NCI-H1436 (cell line): Measurements from ENCODE around the gene OR51G1.
"Not testable (repeated sequence)": the region's sequence is repeated elsewhere in the genome, so short reads cannot be mapped to it uniquely, and the experiment has no call there.

ENCODE experiments used
- DNase-seq: peaks from one replicate; lab custom pipeline; 2025; lab: John Stamatoyannopoulos, UW

OR51G1 gene, protein sequence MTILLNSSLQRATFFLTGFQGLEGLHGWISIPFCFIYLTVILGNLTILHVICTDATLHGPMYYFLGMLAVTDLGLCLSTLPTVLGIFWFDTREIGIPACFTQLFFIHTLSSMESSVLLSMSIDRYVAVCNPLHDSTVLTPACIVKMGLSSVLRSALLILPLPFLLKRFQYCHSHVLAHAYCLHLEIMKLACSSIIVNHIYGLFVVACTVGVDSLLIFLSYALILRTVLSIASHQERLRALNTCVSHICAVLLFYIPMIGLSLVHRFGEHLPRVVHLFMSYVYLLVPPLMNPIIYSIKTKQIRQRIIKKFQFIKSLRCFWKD

DNA sequence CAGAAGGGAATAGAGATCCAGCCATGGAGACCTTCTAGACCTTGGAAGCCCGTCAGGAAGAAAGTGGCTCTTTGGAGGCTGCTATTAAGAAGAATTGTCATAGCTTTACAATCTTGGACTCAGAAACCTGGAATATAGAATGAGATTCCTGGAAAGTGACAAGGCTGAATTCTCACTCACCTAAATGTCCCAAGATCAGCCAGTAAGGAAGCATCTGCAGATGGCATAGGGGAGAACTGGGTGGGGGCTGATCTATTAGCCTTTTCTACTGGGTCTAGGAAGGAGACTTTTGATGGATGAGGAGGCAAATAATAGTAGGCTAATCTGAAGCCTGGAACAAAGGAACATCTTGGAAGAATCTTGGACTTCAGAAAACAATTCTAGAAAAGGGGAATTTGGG lies at the start of gene OR51G1:
TSS of gene OR51G1 (minus strand) at position 101 of the 400 bp plus-strand sequence. CDS start at position 101, 0 bp downstream.
- DNase-seq: no peak

- DNase-seq: no peak
Measured at GRCh38 chr11:4962816-4963215, 38.7 kb upstream of the OR51G1 start.

- DNase-seq: no peak
Measured at GRCh38 chr11:4960877-4961276, 36.7 kb upstream of the OR51G1 start.

- no peak for DNase-seq
Measured at GRCh38 chr11:4957396-4957795, 33.3 kb upstream of the OR51G1 start.

GRCh38 chr11:4955613-4956012 lies 31.5 kb upstream of the OR51G1 start, which contains the start of gene OR51A2:
TSS of gene OR51A2 (minus strand) at chr11:4955713. CDS start at chr11:4955713, 0 bp downstream.
- DNase-seq: not testable (repeated sequence)

DNA sequence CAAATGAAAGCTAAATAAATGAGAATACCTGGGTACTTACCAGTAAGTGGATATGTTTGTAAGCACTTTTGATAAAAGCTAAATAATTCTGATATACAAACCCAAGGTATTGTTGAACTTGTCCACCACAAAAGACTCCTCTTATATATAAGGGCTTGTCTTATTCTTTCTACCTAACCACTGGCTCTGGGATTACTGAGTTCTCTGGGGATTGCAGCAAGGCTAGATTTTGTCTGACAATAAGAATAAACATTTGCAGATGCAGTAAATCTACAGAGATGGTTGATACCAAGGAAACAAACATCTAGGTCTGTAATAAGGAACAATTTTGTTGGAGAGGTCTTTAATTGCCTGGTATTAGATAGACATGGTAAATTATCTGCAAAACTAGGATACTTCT lies 23.4 kb upstream of the OR51G1 start, which contains the start of gene OR51A4:
TSS of gene OR51A4 (minus strand) at position 101 of the 400 bp plus-strand sequence. CDS start 505 bp downstream, outside the sequence.
- DNase-seq: no peak

DNA sequence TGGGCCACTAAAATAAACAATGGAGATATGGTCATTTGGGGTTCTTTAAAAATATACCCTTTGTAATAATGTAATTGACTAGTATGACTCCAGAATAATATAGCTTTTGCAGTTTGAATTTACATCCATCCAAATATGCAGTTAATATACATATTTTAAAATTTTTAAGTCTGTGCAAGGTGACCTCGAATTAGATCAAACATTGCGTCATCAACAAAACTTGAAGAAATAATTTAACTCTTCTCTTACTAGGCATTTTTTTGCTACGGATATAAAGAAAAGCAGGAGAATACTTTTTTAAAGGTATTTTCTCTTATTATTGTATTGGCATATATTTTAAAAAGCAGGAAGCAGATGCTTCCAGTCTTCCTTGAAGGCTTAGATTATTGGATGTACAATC lies 12.6 kb upstream of the OR51G1 start:
- no peak for DNase-seq

- DNase-seq: no peak
Measured at GRCh38 chr11:4932751-4933150, 8.6 kb upstream of the OR51G1 start.

DNA sequence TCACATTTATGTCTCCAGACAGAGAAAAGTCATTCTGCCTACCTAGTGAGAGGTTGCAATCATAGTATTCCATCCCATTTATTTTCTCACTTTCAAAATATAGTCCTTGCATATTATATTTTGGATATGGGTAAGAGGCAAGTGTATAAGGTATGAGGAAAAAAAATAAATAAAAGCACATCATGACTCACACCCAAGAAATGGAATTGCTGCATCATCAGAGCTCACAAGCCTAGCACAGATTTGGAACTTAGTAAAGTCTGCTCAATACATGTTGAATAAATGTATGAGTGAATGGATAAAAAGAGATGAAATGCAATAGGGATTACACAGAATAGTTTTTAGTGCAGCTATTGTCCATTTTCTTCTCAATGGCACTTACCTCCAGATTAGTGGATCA lies 2.5 kb upstream of the OR51G1 start:
- DNase-seq: no peak

DNA sequence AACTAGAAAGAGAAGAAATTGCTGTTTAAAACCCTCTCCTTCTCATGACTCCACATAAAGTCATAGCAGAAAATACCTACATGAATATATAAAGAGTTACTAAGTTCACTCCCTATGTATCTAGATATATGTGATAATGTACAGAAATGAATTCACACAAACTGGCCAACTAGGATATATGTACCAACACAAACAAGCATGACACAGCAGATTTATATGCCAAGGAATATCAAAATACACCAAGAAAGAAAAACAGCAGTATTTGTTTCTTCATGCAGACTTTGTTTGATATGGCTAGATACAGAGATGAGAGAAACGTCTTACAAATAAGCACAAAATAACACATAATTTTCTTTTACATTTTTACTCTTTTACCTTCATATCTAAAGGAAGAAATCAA lies 1.8 kb downstream of the OR51G1 start:
- no peak for DNase-seq

GRCh38 chr11:4921796-4922195 lies 2.3 kb downstream of the OR51G1 start:
- no peak for DNase-seq

DNA sequence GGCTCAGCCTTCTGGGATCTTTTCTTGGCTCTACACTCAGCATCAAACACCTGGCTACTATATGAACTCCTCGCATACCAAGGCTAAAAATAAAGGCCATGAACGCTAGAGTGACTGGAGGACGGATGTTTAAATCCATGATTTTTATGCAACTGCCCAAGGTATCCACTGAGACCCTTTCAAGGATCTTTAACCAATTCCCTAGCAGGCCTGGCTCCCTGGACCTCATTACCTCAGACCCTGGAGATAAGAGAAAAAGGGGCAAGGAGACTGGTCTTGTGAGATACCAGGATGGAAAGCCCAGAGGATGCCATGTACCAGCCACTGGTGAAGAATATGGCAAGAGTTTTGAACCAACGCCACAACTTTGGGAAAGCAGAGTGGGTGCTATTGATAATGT lies 4.9 kb downstream of the OR51G1 start, which contains the start of gene OR51G2:
TSS of gene OR51G2 (minus strand) at position 101 of the 400 bp plus-strand sequence. CDS start 3,687 bp downstream, outside the sequence.
- no peak for DNase-seq

- no peak for DNase-seq
Measured at GRCh38 chr11:4916581-4916980, 7.6 kb downstream of the OR51G1 start.

DNA sequence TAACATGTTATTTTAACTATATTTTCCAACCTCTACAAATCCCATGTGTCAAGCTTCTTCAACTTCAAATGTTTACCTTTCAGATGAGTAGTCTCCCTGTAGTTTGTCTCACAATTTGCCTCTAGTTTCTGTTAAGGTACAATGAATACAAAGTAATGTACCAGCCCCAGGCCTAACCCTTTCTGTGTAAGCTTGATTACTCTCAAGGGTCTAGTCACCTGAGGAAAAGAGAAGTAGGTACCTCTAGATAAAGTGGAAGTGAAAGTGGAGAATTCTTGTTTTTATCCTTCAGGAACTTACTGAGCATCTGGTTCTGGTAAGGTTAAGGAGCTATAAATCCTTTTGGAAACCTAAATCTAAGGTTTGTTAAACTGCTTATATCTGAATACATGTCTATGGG lies 20.7 kb downstream of the OR51G1 start, which contains the start of gene OR51A7:
TSS of gene OR51A7 (plus strand) at position 300 of the 400 bp plus-strand sequence. CDS start 3,587 bp downstream, outside the sequence.
- no peak for DNase-seq

- DNase-seq: no peak
Measured at GRCh38 chr11:4891996-4892640, 32.0 kb downstream of the OR51G1 start.

GRCh38 chr11:4890279-4890678 lies 33.9 kb downstream of the OR51G1 start:
- no peak for DNase-seq

DNA sequence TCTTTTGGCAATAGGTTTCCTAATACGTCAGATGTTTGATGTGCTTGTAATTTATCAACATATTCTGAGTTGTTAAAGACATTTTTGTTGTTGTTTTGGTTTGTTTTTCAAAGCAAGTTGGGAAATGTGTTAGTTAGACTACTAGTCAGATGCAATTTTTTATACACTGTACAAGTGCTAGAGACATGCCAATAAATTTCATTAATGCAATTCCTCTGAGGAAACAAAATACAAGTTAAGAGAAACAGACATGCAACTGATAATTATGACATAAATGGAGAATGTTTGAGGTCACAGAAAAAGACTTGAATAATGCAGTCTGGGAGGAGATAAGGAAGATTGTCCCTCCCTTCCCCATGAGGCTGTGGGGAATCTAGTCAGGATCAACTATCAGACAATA lies 36.5 kb downstream of the OR51G1 start:
- no peak for DNase-seq

DNA sequence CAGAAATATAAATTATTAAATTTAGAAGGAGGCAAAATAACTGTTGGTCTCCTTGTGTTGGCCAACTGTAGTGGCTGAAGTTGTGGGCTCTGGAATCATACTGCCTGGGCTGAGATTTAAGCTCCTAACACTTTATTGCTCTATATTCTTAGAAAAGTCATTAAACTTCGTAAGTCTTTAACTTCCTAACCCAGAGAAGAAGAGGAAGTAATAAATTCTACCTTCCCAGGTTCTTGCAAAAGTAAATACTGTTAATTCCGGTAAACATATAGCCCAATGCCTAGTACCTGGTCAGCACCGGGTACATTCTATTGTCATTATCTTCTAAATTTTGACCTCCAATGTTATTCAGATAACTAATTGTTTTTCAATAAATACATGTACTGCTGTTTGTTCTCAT lies 38.0 kb downstream of the OR51G1 start:
- no peak for DNase-seq

- DNase-seq: no peak
Measured at GRCh38 chr11:4884361-4884760, 39.8 kb downstream of the OR51G1 start.

- no peak for DNase-seq
Measured at GRCh38 chr11:4882543-4882942, 41.6 kb downstream of the OR51G1 start.

GRCh38 chr11:4881860-4882500 lies 42.2 kb downstream of the OR51G1 start, which contains the start of gene OR51T1:
TSS of gene OR51T1 (plus strand) at chr11:4881900. CDS start at chr11:4881900, 0 bp downstream.
- DNase-seq: no peak

GRCh38 chr11:4881188-4881587 lies 43.0 kb downstream of the OR51G1 start:
- no peak for DNase-seq
